ENCODE results near the gene GNL1. TPM values are rescaled to one million over a fixed set of nuclear protein-coding genes. Genes with fewer than 3 reads are reported as not detected.
"Not testable (repeated sequence)": the region's sequence is repeated elsewhere in the genome, so short reads cannot be mapped to it uniquely, and the experiment has no call there.

The GNL1 gene
- total RNA-seq, 1 experiment from 2014 or later: 42.4 TPM

GRCh38 chr6:30526444-30526843 is 29.8 kb downstream of the GNL1 start:
- H3K27me3 ChIP-seq; H3K4me3 ChIP-seq; H3K27ac ChIP-seq; H3K4me1 ChIP-seq; DNase-seq; H3K36me3 ChIP-seq; H3K9me3 ChIP-seq (replicated peaks): not testable (repeated sequence)

GRCh38 chr6:30521952-30522351 is 34.3 kb downstream of the GNL1 start:
- H3K27me3 ChIP-seq; H3K4me3 ChIP-seq; DNase-seq; H3K36me3 ChIP-seq; H3K4me1 ChIP-seq; H3K9me3 ChIP-seq (replicated peaks); H3K27ac ChIP-seq: not testable (repeated sequence)

- H3K9me3 ChIP-seq (replicated peaks); DNase-seq; H3K27ac ChIP-seq; H3K4me3 ChIP-seq; H3K27me3 ChIP-seq; H3K36me3 ChIP-seq; H3K4me1 ChIP-seq: not testable (repeated sequence)
Observed at GRCh38 chr6:30521082-30521481, 35.2 kb downstream of the GNL1 start.

- DNase-seq: no peak
- H3K36me3 ChIP-seq: no peaks in the 10 kb centered on the region
- H3K27ac ChIP-seq: no peak overlapping the region
- H3K27me3 ChIP-seq: no peaks in the 10 kb centered on the region
- no peak overlapping the region for H3K4me3 ChIP-seq
- H3K9me3 ChIP-seq (replicated peaks): 0 out of 2 replicates have a peak, but pooled peaks cover 3% of the 10 kb centered on the region
- H3K4me1 ChIP-seq: no peaks in the 10 kb centered on the region
Observed at GRCh38 chr6:30520522-30520921, 35.8 kb downstream of the GNL1 start.

GRCh38 chr6:30518505-30519145 is 37.7 kb downstream of the GNL1 start:
- H3K4me3 ChIP-seq; H3K36me3 ChIP-seq; H3K9me3 ChIP-seq (replicated peaks); H3K27ac ChIP-seq; H3K4me1 ChIP-seq; H3K27me3 ChIP-seq: not testable (repeated sequence)
- peak in 1 of 2 experiments; percentile 22 for DNase-seq

- H3K9me3 ChIP-seq (replicated peaks); H3K36me3 ChIP-seq; H3K4me3 ChIP-seq; H3K27me3 ChIP-seq; H3K4me1 ChIP-seq; DNase-seq; H3K27ac ChIP-seq: not testable (repeated sequence)
Observed at GRCh38 chr6:30517767-30518504, 38.4 kb downstream of the GNL1 start.

- H3K27ac ChIP-seq; H3K4me1 ChIP-seq; H3K36me3 ChIP-seq; H3K27me3 ChIP-seq; DNase-seq; H3K9me3 ChIP-seq (replicated peaks): not testable (repeated sequence)
- H3K4me3 ChIP-seq: peak overlapping the region; percentile 53
Observed at GRCh38 chr6:30516754-30517076, 39.6 kb downstream of the GNL1 start.

GRCh38 chr6:30515944-30516753 is 40.1 kb downstream of the GNL1 start:
- Histone ChIP-seq H3K27ac (peak overlapping the region; percentile 20), H3K36me3 (no peaks in the 10 kb centered on the region), H3K27me3 (no peaks in the 10 kb centered on the region), H3K9me3 (replicated peaks) (0 out of 2 replicates have a peak, but pooled peaks cover 3% of the 10 kb centered on the region), H3K4me1 (no peaks in the 10 kb centered on the region), H3K4me3 (peak overlapping the region; percentile 53)
- DNase-seq: peak; percentile 77 to 89

- 0 out of 2 replicates have a peak, but pooled peaks cover 3% of the 10 kb centered on the region for H3K9me3 ChIP-seq (replicated peaks)
- H3K27ac ChIP-seq: no peak overlapping the region
- no peak for DNase-seq
- H3K4me1 ChIP-seq: no peaks in the 10 kb centered on the region
- H3K36me3 ChIP-seq: no peaks in the 10 kb centered on the region
- H3K4me3 ChIP-seq: no peak overlapping the region
- H3K27me3 ChIP-seq: no peaks in the 10 kb centered on the region
Observed at GRCh38 chr6:30515106-30515505, 41.2 kb downstream of the GNL1 start.

- Histone ChIP-seq H3K4me1 (0 out of 2 replicates have a peak, but pooled peaks cover 2% of the 10 kb centered on the region), H3K27me3 (no peaks in the 10 kb centered on the region), H3K4me3 (no peak overlapping the region), H3K27ac (no peak overlapping the region), H3K9me3 (replicated peaks) (no peaks in the 10 kb centered on the region), H3K36me3 (no peaks in the 10 kb centered on the region)
- no peak for DNase-seq
Observed at GRCh38 chr6:30513451-30513850, 42.8 kb downstream of the GNL1 start.

GRCh38 chr6:30511169-30511546 is 45.1 kb downstream of the GNL1 start:
- no peaks in the 10 kb centered on the region for H3K9me3 ChIP-seq (replicated peaks)
- H3K36me3 ChIP-seq: no peaks in the 10 kb centered on the region
- H3K27ac ChIP-seq: no peak overlapping the region
- 0 out of 2 replicates have a peak, but pooled peaks cover 2% of the 10 kb centered on the region for H3K4me1 ChIP-seq
- no peaks in the 10 kb centered on the region for H3K27me3 ChIP-seq
- no peak overlapping the region for H3K4me3 ChIP-seq
- DNase-seq: no peak

GRCh38 chr6:30510419-30511168 is 45.7 kb downstream of the GNL1 start:
- no peak for DNase-seq
- Histone ChIP-seq H3K36me3 (no peaks in the 10 kb centered on the region), H3K9me3 (replicated peaks) (no peaks in the 10 kb centered on the region)

GRCh38 chr6:30508890-30509736 is 47.2 kb downstream of the GNL1 start:
- H3K27ac ChIP-seq: no peak overlapping the region
- H3K4me3 ChIP-seq: no peak overlapping the region
- H3K27me3 ChIP-seq: no peaks in the 10 kb centered on the region
- H3K4me1 ChIP-seq: 0 out of 2 replicates have a peak, but pooled peaks cover 2% of the 10 kb centered on the region
- H3K9me3 ChIP-seq (replicated peaks): no peaks in the 10 kb centered on the region
- DNase-seq: no peak
- H3K36me3 ChIP-seq: no peaks in the 10 kb centered on the region

More at GRCh38 chr6:30510419-30511168, 45.7 kb downstream of the GNL1 start:
- Histone ChIP-seq H3K4me1 (0 out of 2 replicates have a peak, but pooled peaks cover 2% of the 10 kb centered on the region), H3K4me3 (no peak overlapping the region), H3K27ac (no peak overlapping the region), H3K27me3 (no peaks in the 10 kb centered on the region)
